ENCODE data around the gene ACTRT2.
A peak's percentile ranks its signal among the peaks of the same experiment; 100 is the strongest.

The ACTRT2 gene

DNA sequence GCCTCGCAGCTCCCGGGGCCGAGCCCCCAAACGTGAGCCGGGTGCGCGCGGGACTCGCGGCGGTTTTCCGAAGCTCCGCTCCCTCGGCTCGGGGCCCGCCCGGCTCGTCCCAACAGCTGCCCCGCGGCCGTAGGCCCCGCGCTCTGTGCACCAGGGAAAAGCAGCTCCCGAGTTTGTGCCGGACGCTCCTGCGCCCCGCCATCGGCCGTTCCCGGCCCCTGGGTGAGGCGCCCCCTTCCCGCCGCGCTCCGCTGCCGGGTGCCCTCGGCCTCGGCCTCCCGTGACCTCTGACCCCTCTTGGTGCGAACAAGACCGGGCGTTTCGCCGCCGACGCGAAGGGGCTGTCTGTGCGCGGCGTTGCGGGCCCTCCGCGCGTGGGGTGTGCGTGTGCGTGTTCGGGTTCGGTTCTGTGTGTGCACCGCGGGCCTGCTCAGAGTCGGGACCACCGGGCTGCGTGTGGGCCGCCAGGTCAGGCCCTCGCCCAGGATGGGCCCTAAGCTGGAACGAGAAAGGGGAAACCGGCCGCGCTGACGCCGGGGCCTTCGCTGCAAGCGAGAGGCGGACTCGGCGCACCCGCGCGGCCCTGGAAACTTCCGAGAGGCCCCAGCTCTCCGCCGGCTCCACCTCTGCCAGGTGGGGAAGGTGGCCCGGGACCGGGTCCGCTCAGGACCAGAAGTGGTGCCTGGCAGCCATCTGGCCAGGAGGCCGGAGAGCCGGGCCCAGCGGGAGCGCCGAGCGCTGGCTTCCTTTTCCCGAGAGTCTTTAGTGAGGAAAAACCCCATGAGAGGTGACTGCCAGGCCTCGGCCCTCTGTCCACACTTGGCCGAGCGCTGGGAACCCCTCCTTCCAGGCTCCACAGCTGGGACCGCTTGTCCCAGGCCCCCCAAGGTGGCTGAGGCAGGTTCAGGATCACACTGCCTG, 49.6 kb downstream of the ACTRT2 start:
- TF ChIP-seq, protein P1, sequence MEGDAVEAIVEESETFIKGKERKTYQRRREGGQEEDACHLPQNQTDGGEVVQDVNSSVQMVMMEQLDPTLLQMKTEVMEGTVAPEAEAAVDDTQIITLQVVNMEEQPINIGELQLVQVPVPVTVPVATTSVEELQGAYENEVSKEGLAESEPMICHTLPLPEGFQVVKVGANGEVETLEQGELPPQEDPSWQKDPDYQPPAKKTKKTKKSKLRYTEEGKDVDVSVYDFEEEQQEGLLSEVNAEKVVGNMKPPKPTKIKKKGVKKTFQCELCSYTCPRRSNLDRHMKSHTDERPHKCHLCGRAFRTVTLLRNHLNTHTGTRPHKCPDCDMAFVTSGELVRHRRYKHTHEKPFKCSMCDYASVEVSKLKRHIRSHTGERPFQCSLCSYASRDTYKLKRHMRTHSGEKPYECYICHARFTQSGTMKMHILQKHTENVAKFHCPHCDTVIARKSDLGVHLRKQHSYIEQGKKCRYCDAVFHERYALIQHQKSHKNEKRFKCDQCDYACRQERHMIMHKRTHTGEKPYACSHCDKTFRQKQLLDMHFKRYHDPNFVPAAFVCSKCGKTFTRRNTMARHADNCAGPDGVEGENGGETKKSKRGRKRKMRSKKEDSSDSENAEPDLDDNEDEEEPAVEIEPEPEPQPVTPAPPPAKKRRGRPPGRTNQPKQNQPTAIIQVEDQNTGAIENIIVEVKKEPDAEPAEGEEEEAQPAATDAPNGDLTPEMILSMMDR (IDR thresholded peaks at IDR 0.05) = no peak
- Histone ChIP-seq H3K27me3 (peaks cover 99% of the 10 kb centered on the region), H3K4me1 (ENCODE audit: control insufficient read depth in 1 of 2, insufficient read depth in 1 of 2, low read depth in 1 of 2, low read length in 1 of 2) (peaks cover 4 to 13% of the 10 kb centered on the region in 2 experiments), H3K4me3 (ENCODE audit: low read depth in 1 of 2, low read length in 1 of 2) (peak overlapping the region; percentile 5 to 28), H3K27ac (no peak overlapping the region), H3K9me3 (no peaks in the 10 kb centered on the region), H3K36me3 (no peaks in the 10 kb centered on the region)

DNA sequence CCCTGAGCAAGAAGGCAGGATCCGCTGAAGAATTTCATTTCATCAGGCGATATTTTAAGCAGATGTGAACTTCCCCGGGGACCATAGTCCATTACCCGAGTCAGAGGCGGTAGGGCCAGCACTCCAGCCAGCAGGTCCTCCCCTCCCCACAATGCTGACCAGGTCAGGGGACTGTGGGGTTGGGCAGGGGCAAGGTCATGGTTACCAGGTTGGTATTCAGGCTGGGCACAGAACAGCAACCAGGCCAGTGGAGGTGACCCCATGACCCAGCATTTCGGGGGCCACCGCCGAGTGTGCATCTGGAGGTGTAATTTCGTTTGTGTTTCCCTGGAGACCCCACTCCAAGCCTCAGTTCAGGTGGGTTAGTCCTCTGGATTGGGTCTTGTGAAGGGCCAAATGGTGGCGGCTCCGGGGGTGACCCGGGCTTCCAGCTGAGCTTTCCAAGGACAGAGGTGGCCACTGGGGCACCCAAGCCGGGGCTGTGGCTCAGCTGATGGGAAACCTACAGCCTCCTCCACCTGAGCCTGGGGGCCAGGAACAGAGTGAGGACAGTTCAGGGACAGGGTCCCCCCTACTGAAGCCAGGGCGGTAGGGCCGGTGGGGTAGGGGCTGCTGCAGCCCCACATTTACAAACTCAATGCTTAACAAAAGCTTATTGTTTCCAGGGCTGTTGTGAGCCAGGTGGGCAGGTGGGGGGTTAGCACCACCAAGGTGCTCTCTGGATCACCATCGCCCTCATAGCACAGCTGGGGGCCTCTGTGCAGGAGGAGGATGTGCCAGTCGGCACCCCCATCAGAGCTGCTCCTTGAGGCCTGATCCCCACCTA, 50.5 kb downstream of the ACTRT2 start:
- H3K9me3 ChIP-seq = no peaks in the 10 kb centered on the region
- H3K27me3 ChIP-seq = peaks cover 99% of the 10 kb centered on the region
- no peak overlapping the region for H3K27ac ChIP-seq
- TF ChIP-seq, protein P1 (IDR thresholded peaks at IDR 0.05) = no peak
- peaks cover 4 to 13% of the 10 kb centered on the region in 2 experiments for H3K4me1 ChIP-seq (ENCODE audit: control insufficient read depth in 1 of 2, insufficient read depth in 1 of 2, low read depth in 1 of 2, low read length in 1 of 2)
- H3K4me3 ChIP-seq (ENCODE audit: low read depth in 1 of 2, low read length in 1 of 2) = no peak overlapping the region
- no peaks in the 10 kb centered on the region for H3K36me3 ChIP-seq

Measured in neutrophil (primary cell).